Heart right ventricle (tissue), 16 donors: ENCODE measurements around the gene LRRC27. TPM values are rescaled to one million over a fixed set of nuclear protein-coding genes. Genes with fewer than 3 reads are reported as not detected.

Source experiments
- ATAC-seq, 8 donors: fragments of 200-7000 bp; cut with Tn5 transposase; one replicate each; pipeline ENCODE4 v1.9.1; 2020; ENCODE audit warnings: mild to moderate bottlenecking in 8 of 8, moderate library complexity in 8 of 8, moderate number of reproducible peaks in 1 of 8
- DNase-seq, 2 donors: peaks; one replicate each; pipeline ENCODE4 v3.0.0-alpha.2; 2020
- H3K27ac ChIP-seq, 10 donors: fragments of 200-600 bp; sonication (generic) in 2 of 10; one replicate each; pipeline versions ENCODE4 v1.5.0 to v1.8.0; 2020 to 2022; ENCODE audit warnings: mild to moderate bottlenecking in 3 of 10
- H3K27me3 ChIP-seq, 7 donors: fragments of 200-600 bp; one replicate each; pipeline ENCODE4 v1.8.0; 2021 to 2022; ENCODE audit warnings: mild to moderate bottlenecking in 2 of 7
- H3K36me3 ChIP-seq, 9 donors: fragments of 200-600 bp; sonication (generic) in 1 of 9; one replicate each; pipeline versions ENCODE4 v1.5.0 to v1.8.0; 2020 to 2022; ENCODE audit warnings: mild to moderate bottlenecking in 2 of 9
- H3K4me1 ChIP-seq, 9 donors: fragments of 200-600 bp; sonication (generic) in 1 of 9; one replicate each; pipeline versions ENCODE4 v1.5.0 to v1.8.0; 2020 to 2022; ENCODE audit warnings: mild to moderate bottlenecking in 4 of 9
- H3K4me3 ChIP-seq, 10 donors: fragments of 200-600 bp; sonication (generic) in 2 of 10; one replicate each; pipeline versions ENCODE4 v1.5.0 to v1.8.0; 2020 to 2022; ENCODE audit warnings: mild to moderate bottlenecking in 7 of 10, moderate library complexity in 2 of 10
- H3K9me3 ChIP-seq, 11 donors: fragments of 200-600 bp in 10 of 11; sonication (generic) in 2 of 11; one replicate each; pipeline versions ENCODE4 v1.5.0 to v1.8.0; 2013 to 2022; ENCODE audit warnings: mild to moderate bottlenecking in 2 of 11, control low read depth in 1 of 11, moderate library complexity in 1 of 11
- WGBS, 2 donors: extraction: QIAGEN DNeasy Blood & Tissue Kit; methylation state at CpG; one replicate each; pipeline ENCODE4 v1.1.7; 2013; ENCODE audit warnings: inconsistent platforms in 1 of 2; 5-methylcytosine and 5-hydroxymethylcytosine counted together
- intact Hi-C, 10 donors: fragments of 100-400 bp; cut with DNase I; formaldehyde crosslinking; loops; one replicate each; pipeline versions ENCODE4 v1.11.1 to v1.14.2; 2022
- polyA plus RNA-seq, 2 donors: library from polyadenylated mRNA; stranded (reverse); fragments of 200-250 nt; gene quantifications; one replicate each; pipeline ENCODE4 v1.2.3, GENCODE V29; 2013
- total RNA-seq, 10 donors: library from RNA; stranded (reverse); fragmentation: NEBNext Ultra II Directional in 3 of 10; extraction: Animal tissue kit (Norgen Biotek cat#: 25700) in 3 of 10; gene quantifications; one replicate each; pipeline versions ENCODE4 v1.2.1 to v1.2.4, GENCODE V29; 2021 to 2023
- TF ChIP-seq, protein P1 (sequence below), 9 donors: fragments of 200-600 bp; sonication (generic) in 2 of 9; IDR thresholded peaks; one replicate each; pipeline versions ENCODE4 v1.5.0 to v1.8.0; 2021 to 2022; ENCODE audit warnings: antibody characterized with exemption in 9 of 9, mild to moderate bottlenecking in 5 of 9, moderate library complexity in 1 of 9
- donor health status: Arrhythmogenic right ventricular cardiomyopathy.
- donor health status: ischemic (EF 13 %, LVEDD 7.1; RV severe dilation, severe dysfunction).
- donor health status: healthy with polysubstance abuse.
- donor health status: DM: no; HTN: yes; CAD: no.
- donor health status: DM: no; HTN: no; CAD: no.
- donor health status: ischemic (EF 25% LVEDD 6.9; RV normal size, moderate dysfunction).
- donor health status: ischemic (EF 25% LVEDD 5.7; RV mildly dilated, moderate dysfunction).
- donor health status: healthy.
- donor health status: DM: yes; HTN: yes; CAD: no.
- donor health status: Ischemic cardiomyopathy.
- donor health status: ischemic (EF 35%, LVEDD 5.7; RV mildly dilated, moderate dysfunction).
- donor health status: nonischemic (EF 11% LVEDD 7.7; RV severe dilation, severe dysfunction).
- donor health status: DM: yes; HTN: yes; CAD: no.
- donor health status: PGD.
- donor health status: ischemic (EF 29% LVEDD 5.4; RV normal size, mild dysfunction).
- donor health status: nonischemic (EF 23%, LVEDD 6.1; RV moderate dilation, normal function).

LRRC27 gene
- total and polyA plus RNA-seq, 12 donors, result 3.0 to 8.1 (median 4.7) TPM

DNA sequence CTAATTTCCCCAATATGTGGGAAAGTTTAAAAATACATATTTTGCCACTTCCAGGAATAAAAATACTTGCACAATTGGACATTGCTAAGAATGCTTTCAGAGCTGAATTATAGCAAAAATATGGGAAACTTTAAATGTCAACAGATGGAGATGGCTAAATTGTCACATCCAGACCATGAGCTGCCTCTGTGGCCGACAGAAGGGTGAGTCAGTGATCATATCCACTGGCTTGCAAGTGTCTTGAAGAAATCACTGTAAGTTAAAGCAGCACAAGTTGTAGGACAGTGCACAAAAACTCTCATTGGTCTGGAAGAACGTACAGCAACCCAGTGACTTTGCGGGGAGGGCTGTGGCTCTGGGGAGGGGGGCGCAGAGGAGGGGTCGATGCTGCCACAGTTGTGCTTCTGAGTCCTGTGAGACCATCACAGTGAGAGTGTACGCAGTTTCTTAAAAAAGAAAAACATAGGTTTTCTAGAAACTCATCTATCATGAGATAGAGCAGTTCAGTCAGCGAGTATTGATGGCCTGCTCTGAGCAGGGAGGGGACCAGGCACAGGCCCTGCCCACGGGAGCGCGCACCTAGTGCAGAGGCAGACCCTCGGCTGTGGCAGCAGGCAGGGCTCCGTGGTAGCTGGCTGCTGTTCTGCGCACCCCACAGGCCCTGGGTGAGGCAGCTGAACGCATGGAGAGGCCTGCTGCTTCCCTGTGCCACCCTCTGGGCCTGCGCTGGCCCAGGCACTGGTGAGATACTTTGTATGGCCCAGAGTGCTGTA is 25.5 kb downstream of the LRRC27 start:
- intact Hi-C loops, result no loop called here
- Histone ChIP-seq H3K27me3 (no peaks in the 10 kb centered on the region), H3K4me1 (peaks cover 0 to 4% (median 0%) of the 10 kb centered on the region in 9 donors), H3K9me3 (no peaks in the 10 kb centered on the region), H3K4me3 (no peak overlapping the region), H3K36me3 (peaks cover 0 to 19% (median 0%) of the 10 kb centered on the region in 9 donors), H3K27ac (no peak overlapping the region)
- TF ChIP-seq, protein P1, sequence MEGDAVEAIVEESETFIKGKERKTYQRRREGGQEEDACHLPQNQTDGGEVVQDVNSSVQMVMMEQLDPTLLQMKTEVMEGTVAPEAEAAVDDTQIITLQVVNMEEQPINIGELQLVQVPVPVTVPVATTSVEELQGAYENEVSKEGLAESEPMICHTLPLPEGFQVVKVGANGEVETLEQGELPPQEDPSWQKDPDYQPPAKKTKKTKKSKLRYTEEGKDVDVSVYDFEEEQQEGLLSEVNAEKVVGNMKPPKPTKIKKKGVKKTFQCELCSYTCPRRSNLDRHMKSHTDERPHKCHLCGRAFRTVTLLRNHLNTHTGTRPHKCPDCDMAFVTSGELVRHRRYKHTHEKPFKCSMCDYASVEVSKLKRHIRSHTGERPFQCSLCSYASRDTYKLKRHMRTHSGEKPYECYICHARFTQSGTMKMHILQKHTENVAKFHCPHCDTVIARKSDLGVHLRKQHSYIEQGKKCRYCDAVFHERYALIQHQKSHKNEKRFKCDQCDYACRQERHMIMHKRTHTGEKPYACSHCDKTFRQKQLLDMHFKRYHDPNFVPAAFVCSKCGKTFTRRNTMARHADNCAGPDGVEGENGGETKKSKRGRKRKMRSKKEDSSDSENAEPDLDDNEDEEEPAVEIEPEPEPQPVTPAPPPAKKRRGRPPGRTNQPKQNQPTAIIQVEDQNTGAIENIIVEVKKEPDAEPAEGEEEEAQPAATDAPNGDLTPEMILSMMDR (IDR thresholded peaks at IDR 0.05), result no peak
- ATAC-seq, result no peak
- WGBS, 2 donors, result 96 to 98% methylated on average over 15 of the region's 15 CpGs
- no peak for DNase-seq

DNA sequence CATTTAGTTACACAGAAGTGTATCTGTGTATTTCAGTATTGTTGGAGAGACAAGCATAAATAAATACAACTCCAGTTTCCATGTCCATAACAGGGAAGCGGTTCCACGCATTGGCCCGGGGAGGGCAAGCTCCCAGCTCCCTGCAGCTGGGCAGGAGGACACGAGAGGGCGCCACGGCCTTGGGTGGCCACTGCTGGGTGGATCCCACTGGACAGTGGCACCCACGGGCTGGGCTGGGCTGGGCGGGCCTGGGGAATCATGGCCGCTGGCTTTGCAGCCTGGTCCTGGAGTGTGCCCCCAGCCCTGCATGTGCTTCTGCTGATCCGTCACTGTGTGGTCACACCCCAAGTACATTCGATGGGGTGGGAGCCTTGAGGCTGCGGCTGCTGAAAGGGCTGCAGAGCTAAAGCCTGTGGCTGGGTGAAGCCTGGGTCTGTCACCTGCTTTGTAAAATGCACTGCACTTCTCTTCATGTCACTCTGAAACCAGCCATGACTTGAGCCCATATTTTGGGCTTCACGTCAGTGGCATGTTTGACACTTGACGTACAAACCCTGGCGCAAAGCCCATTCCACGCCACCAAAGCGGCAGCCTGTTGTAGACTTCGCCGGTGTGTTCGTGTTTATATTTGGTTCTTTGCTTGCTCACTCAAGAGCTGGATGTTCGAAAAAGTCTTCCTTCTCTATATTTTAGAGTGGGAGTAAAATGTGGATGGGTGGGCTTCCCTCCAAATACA is 27.5 kb downstream of the LRRC27 start:
- DNase-seq, result peak in 1 of 2 donors; percentile 58
- no peaks in the 10 kb centered on the region for H3K27me3 ChIP-seq

DNA sequence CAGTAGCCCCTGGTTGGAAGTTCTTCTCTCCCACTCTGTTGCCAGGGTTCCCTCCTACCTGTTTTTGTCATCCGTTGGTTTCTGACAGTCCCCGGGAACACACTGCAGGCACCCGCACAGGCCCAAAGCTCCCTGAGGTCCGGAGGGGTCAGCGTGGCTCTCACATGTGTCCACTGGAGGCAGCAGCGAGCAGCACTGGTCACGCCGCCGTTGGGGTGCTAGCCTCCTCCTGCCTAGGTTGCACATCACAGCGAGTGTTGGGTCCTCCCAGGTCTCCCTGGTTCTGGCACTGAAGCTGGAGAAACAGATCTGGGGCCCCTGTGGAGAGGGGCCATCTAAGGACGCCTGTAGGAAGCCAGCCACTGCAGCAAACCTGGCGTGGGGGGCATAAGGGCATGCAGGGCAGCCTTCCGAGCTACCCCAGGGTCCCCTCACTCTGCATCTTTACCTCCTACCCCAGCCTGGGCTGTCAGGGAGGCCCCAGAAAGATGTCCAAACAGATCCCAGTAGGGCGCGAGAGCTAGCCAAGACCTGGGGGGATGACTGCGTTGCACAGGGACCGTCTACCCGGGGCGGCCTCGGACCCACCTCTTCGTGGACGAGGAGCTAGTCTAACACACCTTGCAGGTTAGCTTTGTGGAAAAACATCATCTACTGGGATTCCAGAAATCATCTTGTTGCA is 28.9 kb downstream of the LRRC27 start:
- ATAC-seq (peak in 3 of 8 donors; percentile 25 to 58 (median 35)), DNase-seq (peak in 1 of 2 donors; percentile 44)
- 74 to 76% methylated on average over 22 of the region's 22 CpGs for WGBS, 2 donors
- Histone ChIP-seq H3K36me3 (peaks cover 0 to 22% (median 0%) of the 10 kb centered on the region in 9 donors), H3K4me3 (no peak overlapping the region), H3K9me3 (no peaks in the 10 kb centered on the region), H3K27me3 (no peaks in the 10 kb centered on the region), H3K4me1 (peaks cover 0 to 4% (median 0%) of the 10 kb centered on the region in 9 donors), H3K27ac (no peak overlapping the region)
- TF ChIP-seq, protein P1 (IDR thresholded peaks at IDR 0.05), result peak; percentile 33 to 69 (median 56)
- intact Hi-C loops, result no loop called here

More for the DNA sequence above, 27.5 kb downstream of the LRRC27 start:
- intact Hi-C loops, result no loop called here
- Histone ChIP-seq H3K27ac (peak overlapping the region in 4 of 10 donors; percentile 44 to 71 (median 47)), H3K36me3 (peaks cover 0 to 19% (median 0%) of the 10 kb centered on the region in 9 donors), H3K4me1 (peaks cover 0 to 4% (median 0%) of the 10 kb centered on the region in 9 donors), H3K9me3 (no peaks in the 10 kb centered on the region), H3K4me3 (no peak overlapping the region)
- TF ChIP-seq, protein P1 (IDR thresholded peaks at IDR 0.05), result peak in 4 of 9 donors; percentile 5 to 34 (median 9)
- ATAC-seq, result peak in 7 of 8 donors; percentile 19 to 77 (median 45)
- 49 to 57% methylated on average over 21 of the region's 21 CpGs for WGBS, 2 donors

DNA sequence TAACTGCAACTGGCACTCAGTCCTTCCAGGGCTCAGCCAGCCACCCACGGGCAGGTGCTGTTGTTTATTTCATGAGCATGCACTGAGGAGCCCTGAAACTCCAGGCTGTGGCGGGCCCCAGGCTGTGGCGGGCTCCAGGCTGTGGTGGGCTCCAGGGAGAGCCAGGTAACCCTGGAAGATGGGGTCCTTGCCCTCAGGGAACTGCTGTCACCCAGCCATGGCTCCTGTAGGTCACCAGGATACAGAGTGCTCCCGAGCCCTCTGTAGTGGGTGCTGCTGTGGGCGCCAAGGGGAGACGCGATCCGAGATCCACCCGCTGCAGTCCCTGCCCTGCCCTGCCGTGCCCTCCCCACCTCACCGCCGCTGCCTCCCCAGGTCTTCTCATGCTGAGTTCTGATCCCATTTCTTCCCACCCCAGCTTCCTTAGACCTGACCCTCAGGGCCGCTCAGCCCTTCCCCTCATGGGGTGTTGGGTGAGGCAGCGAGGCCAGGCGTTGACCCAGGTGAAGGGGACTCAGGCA is 29.6 kb downstream of the LRRC27 start:
- TF ChIP-seq, protein P1 (IDR thresholded peaks at IDR 0.05), result no peak
- peak in 1 of 8 donors; percentile 9 for ATAC-seq

More for the DNA sequence above, 29.6 kb downstream of the LRRC27 start:
- peaks cover 0 to 4% (median 0%) of the 10 kb centered on the region in 9 donors for H3K4me1 ChIP-seq
- H3K9me3 ChIP-seq, result no peaks in the 10 kb centered on the region
- H3K27me3 ChIP-seq, result no peaks in the 10 kb centered on the region
- no peak for DNase-seq
- intact Hi-C loops, result no loop called here
- H3K27ac ChIP-seq, result no peak overlapping the region
- peaks cover 0 to 26% (median 0%) of the 10 kb centered on the region in 9 donors for H3K36me3 ChIP-seq
- WGBS, 2 donors, result 98% methylated on average over 15 of the region's 15 CpGs
- H3K4me3 ChIP-seq, result no peak overlapping the region
